Caki2 (cell line): Measurements from ENCODE around the gene MPZL3. TPM values are rescaled to one million over a fixed set of nuclear protein-coding genes. Genes with fewer than 3 reads are reported as not detected.
"Not testable (repeated sequence)": the region's sequence is repeated elsewhere in the genome, so short reads cannot be mapped to it uniquely, and the experiment has no call there.

Source experiments
- DNase-seq: peaks from one replicate; pipeline ENCODE4 v3.0.0-alpha.2; 2015; ENCODE audit warnings: low read depth
- in situ Hi-C: cut with HindIII; loops from 2 replicates; pipeline ENCODE4 v1.10.0; 2016; ENCODE audit warnings: low sequenced_read_pairs, low pct_unique_long_range_greater_than_20kb, mixed read lengths
- total RNA-seq: library from RNA; depleted of rRNA; stranded (reverse); fragments of >200 nt; shearing (Covaris generic); gene quantifications from 2 replicates; pipeline ENCODE4 v1.2.3, GENCODE V29; 2014; ENCODE audit warnings: low replicate concordance

Gene MPZL3
- total RNA-seq, 1 experiment from 2014 or later: 9.1 TPM

DNA sequence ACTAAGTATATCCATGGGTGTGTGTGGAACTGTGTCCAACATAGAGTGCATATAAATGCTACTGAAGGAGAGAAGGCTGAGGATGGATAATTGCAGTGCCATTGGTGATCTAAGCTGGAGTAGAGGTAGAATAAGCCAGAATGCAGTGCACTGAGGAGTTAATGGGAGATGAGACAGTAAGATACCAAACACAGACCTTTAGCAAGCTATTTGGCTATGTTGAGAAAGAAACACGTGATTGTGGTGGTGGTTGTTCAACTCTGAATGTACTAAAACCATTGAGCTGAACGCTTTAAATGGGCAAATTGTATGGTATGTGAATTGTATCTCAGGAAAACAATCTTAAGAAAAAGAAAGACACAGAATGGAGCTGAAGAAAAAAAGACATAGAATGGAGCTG, 50.2 kb downstream of the MPZL3 start:
- in situ Hi-C loops: no loop called here
- no peak for DNase-seq

DNA sequence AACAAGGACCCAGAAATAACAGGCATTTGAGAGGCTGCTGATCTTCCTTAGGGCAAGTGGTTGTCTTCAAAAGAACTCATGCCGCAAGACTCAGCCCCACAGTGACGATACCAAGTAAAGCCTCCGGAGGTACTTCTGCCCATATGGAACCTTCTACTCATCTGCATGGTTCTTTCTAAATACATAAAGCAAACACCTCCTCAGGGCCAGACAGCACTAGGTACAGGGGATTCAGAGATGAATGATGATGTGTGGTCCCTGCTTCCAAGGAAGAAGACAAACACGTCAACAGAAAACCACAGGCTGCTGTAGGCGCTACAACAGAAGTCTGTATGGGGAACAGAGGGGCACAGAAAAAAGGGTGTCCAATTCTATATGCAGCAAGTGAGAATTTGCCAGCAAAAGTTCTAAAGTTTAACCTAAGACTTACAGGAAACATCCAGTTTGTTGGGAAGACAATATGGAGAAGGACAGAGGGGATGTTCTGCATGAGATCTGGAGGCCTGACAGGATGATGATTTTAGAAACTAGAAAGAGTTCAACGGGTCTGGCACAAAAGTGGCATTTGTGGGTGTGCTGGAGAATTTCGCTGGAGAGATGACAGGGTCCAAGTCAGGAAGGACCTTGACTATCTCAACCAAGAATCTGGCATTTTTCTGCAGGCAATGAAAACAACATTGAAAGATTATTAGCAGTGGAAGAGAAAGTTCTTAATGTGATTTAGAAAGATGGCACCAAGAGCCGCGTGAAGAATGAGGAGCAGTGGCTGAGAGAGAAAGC, 51.1 kb downstream of the MPZL3 start:
- no peak for DNase-seq
- in situ Hi-C loops: no loop called here

DNA sequence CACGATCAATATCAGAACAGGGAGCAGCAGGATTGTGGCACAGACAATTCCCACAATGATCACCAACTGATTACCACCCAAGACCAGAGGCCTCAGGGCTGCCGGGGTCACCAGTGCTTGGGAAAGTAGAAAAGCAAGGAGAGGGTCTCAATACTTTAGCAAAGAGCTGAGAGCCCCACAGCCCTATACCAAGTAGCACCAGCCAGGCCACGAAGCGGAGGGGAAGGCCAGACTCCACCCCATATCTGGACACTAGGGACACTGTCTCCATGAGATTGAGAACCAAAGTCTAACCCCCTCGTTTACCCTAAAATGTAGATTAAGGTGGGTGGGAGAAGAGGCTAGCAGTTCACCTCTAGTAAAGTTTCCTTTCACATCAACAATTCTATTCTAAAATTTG, 51.7 kb downstream of the MPZL3 start:
- in situ Hi-C loops: no loop called here

DNA sequence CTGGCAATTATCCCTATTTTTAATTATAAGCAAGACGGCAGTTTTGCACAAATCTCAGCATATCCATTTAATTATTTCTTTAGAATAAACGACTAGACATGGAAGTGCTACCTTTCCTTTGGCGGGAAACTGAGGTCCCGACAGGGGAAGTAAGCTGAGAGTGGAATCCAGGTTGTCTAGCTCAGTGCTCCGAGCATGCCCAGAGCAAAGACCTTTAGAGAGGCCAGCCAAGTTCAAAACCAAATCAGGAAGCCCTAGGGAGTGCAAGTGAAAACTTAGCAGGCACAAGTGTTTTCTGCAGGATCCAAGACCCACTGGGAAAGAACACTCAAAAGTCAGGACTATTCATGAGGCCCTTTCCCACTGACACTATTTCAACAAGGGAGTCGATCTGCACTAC, 53.0 kb downstream of the MPZL3 start:
- in situ Hi-C loops: no loop called here
- DNase-seq: no peak

More for the DNA sequence above, 51.7 kb downstream of the MPZL3 start:
- DNase-seq: no peak

DNA sequence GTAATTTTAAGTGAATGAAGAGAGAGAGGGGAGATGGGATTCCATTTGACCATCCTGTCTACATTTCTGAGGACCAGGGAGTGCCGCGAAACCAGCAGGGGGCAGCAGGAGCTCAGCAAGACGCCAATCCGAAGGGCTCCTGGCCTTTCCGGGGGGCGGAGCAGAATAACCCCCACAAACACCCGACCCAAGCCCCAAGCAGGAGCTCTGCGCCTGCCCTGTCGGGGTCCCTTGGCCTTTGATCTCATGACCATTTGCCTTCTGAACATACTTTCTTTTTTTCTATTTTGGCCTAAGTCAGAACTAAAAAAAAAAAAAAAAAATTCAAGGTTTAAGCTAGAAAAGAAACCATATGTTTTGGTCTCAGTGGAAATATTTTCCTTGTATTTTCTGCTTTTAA, 53.8 kb downstream of the MPZL3 start:
- peak; percentile 30 for DNase-seq
- in situ Hi-C loops: no loop called here

DNA sequence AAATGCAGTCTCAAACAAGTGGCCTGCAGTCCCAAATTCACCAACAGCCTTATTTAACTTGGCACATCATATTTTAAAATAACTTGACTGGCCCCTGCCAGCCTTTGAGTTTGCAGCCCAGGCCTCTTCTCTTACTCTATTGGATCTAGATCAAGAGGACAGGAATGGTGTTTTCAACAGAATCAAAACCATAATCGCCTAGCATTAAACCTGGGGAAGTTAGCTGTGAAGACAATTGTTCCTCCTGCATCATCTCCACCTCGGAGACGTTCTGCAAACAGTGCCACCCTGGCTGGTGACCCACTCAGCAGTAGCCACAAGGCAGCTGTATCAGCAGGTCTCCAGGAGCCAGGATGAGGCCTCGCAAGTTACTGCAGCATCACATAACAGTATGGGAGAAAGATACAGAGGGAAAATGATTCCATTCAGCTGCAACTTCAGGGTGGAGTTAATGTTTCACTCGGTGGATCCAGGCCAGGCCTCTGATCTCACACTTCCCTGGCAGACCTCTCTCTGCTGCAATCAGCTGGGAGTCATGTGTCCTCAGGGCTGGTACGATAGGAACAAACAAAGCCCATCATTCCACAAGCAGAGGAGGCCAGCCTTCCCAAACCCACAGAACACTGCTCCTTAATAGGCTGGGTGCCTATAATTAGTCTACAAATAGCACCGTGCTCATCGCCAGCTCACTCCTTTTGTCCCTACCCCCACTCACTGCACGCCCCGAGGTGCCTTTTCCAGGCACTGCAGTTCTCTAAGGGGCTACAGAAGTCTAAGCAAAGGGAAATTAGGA, 57.1 kb downstream of the MPZL3 start:
- peak; percentile 79 for DNase-seq
- in situ Hi-C loops: no loop called here

DNA sequence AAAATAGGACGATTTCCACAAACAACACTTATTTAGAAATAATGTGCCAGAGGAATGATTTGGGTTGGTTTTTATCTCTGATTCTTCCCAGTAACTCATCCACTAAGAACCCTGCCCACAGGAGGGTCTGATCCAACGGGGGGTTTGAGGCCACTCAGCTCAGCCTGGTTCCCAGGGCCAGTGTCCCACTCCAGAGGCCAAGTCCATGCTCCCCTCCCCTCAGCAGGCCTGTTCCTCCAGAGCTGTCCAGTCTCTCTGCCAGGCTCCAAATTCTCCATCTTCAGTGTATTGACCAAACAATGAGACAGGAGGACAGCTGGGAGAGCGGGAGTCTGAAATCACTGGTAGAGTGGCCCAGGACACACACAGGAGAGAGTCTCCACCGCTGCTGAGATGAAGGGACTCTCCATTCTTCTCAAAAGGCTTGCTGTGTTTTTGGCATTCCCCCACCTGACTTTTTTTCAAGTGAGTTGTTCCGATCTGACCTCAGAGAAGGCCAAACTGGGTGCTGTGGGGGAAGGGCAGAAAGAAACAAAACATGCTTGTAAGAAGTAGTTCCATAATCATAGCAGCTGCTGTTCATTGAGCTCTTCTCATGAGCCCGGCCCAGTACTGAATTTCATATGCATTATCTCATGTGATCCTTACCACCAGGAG, 58.1 kb downstream of the MPZL3 start:
- DNase-seq: no peak
- in situ Hi-C loops: no loop called here

DNA sequence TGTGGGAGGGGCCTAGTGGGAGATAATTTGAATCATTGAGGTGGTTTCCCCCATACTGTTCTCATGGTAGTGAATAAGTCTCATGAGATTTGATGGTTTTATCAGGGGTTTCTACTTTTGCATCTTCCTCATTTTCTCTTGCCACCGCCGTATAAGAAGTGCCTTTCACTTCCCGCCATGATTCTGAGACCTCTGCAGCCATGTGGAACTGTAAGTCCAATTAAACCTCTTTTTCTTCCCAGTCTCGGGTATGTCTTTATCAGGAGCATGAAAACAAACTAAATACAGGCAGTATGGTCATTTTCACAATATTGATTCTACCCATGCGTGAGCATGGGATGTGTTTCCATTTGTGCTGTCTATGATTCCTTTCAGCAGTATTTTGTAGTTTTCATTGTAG, 59.3 kb downstream of the MPZL3 start:
- in situ Hi-C loops, DNase-seq: not testable (repeated sequence)

DNA sequence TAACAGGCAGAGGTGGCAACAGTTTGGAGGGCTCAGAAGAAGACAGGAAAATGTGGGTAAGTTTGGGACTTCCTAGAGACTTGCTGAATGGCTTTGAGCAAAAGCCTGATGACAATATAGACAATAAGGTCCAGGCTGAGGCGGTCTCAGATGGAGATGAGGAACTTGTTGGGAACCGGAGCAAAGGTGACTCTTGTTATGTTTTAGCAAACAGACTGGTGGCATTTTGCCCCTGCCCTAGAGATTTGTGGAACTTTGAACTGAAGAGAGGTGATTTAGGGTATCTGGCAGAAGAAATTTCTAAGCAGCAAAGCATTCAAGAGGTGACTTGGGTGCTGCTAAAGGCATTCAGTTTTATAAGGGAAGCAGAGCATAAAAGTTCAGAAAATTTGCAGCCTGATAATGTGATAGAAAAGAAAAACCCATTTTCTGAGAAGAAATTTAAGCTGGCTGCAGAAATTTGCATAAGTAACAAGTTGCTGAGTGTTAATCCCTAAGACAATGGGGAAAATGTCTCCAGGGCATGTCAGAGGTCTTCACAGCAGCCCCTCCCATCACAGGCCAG, 61.1 kb downstream of the MPZL3 start:
- DNase-seq, in situ Hi-C loops: not testable (repeated sequence)

DNA sequence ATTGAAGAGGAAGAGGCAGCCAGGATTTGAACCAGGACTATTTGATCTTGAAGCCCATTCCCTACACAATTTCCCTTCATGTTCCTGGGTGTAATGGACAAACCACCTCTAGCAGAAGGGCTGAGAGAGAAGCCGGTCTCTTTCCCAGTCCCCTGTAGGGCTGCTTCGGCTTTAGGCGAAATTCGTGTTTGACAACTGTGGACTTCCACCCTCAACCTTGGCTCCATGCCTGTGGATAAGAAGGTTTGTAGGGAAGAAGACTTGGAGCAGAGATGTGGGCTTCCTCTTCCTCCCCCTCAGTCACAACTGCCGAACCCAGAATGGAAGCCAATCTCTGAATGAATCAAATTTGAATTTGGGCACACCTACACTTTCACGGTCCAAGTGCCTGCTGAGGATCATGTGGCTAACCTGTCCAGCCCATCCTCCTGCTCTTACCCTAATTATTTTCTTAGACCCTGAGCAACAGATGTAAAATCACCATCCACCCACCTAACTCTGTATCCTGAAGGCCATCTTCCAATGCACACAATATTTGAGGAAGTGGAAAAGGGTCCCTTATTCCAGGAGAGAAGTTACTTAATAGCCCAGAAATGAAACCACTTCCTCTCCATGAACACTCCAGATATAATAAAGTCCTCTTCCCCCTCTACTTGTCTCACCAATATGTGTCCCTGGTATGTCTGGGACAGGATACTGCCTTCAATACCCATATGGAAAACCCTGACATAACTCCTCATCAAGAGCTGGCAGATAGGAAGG, 65.6 kb downstream of the MPZL3 start:
- DNase-seq: no peak
- in situ Hi-C loops: no loop called here

DNA sequence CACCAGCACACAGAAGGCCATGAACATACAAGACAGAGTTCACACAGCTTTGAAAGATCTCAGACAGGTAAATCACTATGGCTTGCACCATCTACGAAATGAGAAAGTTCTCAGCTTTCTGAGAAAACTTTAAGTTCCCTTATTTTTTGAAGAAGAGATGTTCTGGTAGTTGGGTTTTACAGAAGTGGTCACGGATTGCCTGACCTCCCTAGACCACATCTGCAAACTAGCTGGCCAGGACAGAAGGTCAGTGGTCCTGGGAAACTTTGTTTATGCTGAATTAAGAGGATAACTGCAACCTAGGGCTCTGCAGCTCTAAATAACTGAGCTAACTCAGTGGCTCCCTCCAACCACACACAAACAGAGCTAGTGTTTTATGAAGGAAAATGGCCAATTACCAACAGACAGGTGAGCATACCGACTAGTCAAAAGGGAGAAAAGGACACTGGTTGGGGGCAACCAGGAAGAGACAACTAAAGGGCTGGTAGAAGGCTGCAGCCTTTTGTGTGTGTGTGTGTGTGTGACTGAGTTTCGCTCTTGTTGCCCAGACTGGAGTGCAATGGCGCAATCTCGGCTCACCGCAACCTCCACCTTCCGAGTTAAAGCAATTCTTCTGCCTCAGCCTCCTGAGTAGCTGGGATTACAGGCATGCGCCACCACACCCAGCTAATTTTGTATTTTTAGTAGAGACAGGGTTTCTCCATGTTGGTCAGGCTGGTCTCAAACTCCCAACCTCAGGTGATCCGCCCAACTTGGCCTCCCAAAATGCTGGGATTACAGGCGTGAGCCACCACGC, 67.2 kb downstream of the MPZL3 start:
- no peak for DNase-seq
- in situ Hi-C loops: no loop called here

DNA sequence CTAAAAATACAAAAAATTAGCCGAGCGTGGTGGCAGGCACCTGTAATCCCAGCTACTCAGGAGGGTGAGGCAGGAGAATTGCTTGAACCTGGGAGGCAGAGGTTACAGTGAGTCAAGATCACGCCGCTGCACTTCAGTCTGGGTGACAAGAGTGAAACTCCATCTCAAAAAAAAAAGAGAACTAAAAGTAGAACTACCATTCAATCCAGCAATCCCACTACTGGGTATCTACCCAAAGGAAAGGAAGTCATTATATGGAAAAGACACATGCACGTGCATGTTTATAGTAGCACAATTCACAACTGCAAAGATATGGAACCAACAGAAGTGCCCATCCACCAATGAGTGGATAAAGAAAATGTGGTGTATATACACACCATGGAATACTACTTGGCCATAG, 68.5 kb downstream of the MPZL3 start:
- DNase-seq, in situ Hi-C loops: not testable (repeated sequence)

DNA sequence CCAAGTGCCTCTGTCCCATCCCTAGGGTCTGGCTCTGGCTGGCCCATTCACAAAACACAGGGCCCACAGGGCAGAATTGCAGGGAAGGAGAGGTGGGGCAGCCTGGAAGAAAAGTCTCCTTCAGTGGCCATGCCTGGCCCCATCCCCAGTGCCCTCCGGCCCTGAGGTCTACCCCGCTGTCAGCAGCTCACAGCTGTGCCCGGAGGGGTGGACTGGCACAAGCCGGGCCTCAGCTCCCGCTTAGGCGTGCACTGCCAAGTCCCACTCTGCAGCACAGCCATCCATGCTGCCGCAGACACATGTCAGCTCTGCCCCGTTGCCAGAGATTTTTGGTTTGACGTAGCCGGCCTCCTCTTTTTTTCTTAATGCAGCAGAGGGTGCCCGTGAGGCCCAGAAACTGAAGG, 71.9 kb downstream of the MPZL3 start:
- no peak for DNase-seq
- in situ Hi-C loops: no loop called here

DNA sequence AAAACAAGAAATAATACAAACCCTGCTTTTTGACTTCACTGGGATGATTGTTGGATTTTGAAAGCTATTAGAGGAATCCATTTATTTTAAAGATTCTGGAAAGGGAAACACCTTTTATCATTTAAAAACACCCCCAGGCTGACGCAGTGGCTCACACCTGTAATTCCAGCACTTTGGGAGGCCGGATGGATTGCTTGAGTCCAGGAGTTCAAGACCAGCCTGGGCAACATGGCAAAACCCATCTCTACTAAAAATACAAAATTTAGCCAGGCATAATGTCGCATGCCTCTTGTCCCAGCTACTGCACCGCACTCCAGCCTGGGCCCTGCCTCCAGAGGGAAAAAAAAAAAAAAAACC, 75.4 kb downstream of the MPZL3 start:
- no peak for DNase-seq
- in situ Hi-C loops: no loop called here
